ENCODE measurements around the gene ZNF672. TPM values are rescaled to one million over a fixed set of nuclear protein-coding genes. Genes with fewer than 3 reads are reported as not detected.

The ZNF672 gene
- polyA plus RNA-seq, 1 of the 3 experiments (the other 2 are of a cell fraction), result 14.2 TPM

DNA sequence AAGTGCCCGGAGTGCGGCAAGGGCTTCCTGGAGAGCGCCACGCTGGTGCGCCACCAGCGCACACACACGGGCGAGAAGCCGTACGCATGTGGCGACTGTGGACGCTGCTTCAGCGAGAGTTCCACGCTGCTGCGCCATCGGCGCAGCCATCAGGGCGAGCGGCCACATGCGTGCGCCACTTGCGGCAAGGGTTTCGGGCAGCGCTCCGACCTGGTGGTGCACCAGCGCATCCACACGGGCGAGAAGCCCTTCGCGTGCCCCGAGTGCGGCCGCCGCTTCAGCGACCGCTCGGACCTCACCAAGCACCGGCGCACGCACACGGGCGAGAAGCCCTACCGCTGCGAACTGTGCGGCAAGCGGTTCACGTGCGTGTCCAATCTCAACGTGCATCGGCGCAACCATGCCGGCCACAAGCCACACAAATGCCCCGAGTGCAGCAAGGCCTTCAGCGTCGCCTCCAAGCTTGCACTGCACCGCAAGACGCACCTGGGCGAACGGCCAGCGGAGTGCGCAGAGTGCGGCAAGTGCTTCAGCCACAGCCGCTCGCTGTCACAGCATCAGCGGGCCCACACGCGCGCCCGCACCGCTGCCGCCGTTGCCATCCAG is 10.0 kb downstream of the ZNF672 start:
- no peaks in the 10 kb centered on the region for H3K9me3 ChIP-seq
- H3K27ac ChIP-seq (ENCODE audit: low read depth in 2 of 2, low read length in 1 of 2), result no peak overlapping the region
- no peaks in the 10 kb centered on the region for H3K27me3 ChIP-seq (ENCODE audit: insufficient read depth)
- H3K4me1 ChIP-seq (ENCODE audit: control insufficient read depth in 1 of 2, insufficient read depth in 2 of 2, low read depth in 1 of 2, low read length in 1 of 2), result no peaks in the 10 kb centered on the region; a peak in 1 of 4 replicates
- no peak for TF ChIP-seq EZH2phosphoT487 (IDR thresholded peaks at IDR 0.05; ENCODE audit: borderline replicate concordance, low read depth)
- no peak for TF ChIP-seq EP300 (IDR thresholded peaks at IDR 0.05; ENCODE audit: borderline replicate concordance in 1 of 2, low read depth in 1 of 2, low read length in 1 of 2)
- TF ChIP-seq SIN3A (IDR thresholded peaks at IDR 0.05; ENCODE audit: borderline replicate concordance, low read depth, low read length), result no peak
- TF ChIP-seq, protein P1, sequence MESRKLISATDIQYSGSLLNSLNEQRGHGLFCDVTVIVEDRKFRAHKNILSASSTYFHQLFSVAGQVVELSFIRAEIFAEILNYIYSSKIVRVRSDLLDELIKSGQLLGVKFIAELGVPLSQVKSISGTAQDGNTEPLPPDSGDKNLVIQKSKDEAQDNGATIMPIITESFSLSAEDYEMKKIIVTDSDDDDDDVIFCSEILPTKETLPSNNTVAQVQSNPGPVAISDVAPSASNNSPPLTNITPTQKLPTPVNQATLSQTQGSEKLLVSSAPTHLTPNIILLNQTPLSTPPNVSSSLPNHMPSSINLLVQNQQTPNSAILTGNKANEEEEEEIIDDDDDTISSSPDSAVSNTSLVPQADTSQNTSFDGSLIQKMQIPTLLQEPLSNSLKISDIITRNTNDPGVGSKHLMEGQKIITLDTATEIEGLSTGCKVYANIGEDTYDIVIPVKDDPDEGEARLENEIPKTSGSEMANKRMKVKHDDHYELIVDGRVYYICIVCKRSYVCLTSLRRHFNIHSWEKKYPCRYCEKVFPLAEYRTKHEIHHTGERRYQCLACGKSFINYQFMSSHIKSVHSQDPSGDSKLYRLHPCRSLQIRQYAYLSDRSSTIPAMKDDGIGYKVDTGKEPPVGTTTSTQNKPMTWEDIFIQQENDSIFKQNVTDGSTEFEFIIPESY (IDR thresholded peaks at IDR 0.05; ENCODE audit: borderline replicate concordance, low read depth), result no peak
- no peak for TF ChIP-seq ELF1 (IDR thresholded peaks at IDR 0.05)
- TF ChIP-seq, protein P2, sequence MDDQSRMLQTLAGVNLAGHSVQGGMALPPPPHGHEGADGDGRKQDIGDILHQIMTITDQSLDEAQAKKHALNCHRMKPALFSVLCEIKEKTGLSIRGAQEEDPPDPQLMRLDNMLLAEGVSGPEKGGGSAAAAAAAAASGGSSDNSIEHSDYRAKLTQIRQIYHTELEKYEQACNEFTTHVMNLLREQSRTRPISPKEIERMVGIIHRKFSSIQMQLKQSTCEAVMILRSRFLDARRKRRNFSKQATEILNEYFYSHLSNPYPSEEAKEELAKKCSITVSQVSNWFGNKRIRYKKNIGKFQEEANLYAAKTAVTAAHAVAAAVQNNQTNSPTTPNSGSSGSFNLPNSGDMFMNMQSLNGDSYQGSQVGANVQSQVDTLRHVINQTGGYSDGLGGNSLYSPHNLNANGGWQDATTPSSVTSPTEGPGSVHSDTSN (IDR thresholded peaks at IDR 0.05), result no peak
- TF ChIP-seq MEF2A (IDR thresholded peaks at IDR 0.05; ENCODE audit: borderline replicate concordance, low read depth), result no peak
- no peak for TF ChIP-seq RFX5 (IDR thresholded peaks at IDR 0.05; ENCODE audit: low read length)
- no peak for TF ChIP-seq SMC3 (IDR thresholded peaks at IDR 0.05; ENCODE audit: low read depth, low read length)
- 96% methylated on average over 48 of the region's 72 CpGs for WGBS (ENCODE audit: low lambda C conversion rate)
- DNase-seq, result no peak
- H3K9me2 ChIP-seq, result no peaks in the 10 kb centered on the region
- no peak overlapping the region for H3K9ac ChIP-seq
- no peak overlapping the region for H2AFZ ChIP-seq (ENCODE audit: low read depth)
- H4K20me1 ChIP-seq (ENCODE audit: insufficient read depth), result no peaks in the 10 kb centered on the region
- H3K4me2 ChIP-seq, result no peak overlapping the region
- H3K4me3 ChIP-seq (ENCODE audit: low read depth in 2 of 2, low read length in 1 of 2), result no peak overlapping the region
- POLR2A ChIA-PET, result interaction anchor here (1.0 kb wide), 1 partner anchor 16 kb away, joined by 3 read pairs; no protein-coding TSS in a partner anchor
- no peaks in the 10 kb centered on the region for H3F3A ChIP-seq (replicated peaks; ENCODE audit: insufficient read depth)
- CTCF ChIA-PET, result no interaction called here
- H3K36me3 ChIP-seq (replicated peaks in 1 of 2; ENCODE audit: control insufficient read depth in 1 of 2, insufficient read depth in 2 of 2, low read length in 1 of 2), result peaks cover 14 to 60% of the 10 kb centered on the region in 2 experiments
- H3K79me2 ChIP-seq (ENCODE audit: insufficient read depth), result peaks cover 17% of the 10 kb centered on the region

DNA sequence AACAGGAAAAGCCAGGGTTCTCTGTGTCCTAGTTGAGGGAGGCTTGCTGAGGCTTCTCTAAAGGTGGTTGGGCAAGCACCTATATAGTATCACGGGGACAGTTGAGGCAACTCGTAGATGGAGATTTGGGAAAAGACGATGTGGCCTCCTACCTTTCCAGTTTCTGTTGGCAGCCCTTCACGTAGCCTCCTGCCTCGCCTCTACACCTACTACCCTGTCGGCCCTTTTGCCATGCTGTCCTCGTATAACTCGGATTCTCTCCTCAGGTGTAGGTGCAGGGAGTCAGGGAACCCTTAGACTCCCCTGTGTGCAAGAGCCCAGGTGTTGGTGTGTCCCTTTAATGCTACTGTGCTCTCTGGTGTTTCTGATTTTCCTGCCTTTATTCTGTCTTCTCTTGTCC is 10.6 kb downstream of the ZNF672 start:
- 88% methylated on average over 8 of the region's 8 CpGs for WGBS (ENCODE audit: low lambda C conversion rate)
- no peak for DNase-seq
- Histone ChIP-seq H3K27me3 (ENCODE audit: insufficient read depth) (no peaks in the 10 kb centered on the region), H3K9me2 (no peaks in the 10 kb centered on the region), H3F3A (replicated peaks; ENCODE audit: insufficient read depth) (no peaks in the 10 kb centered on the region), H2AFZ (ENCODE audit: low read depth) (no peak overlapping the region), H3K9ac (no peak overlapping the region), H3K9me3 (no peaks in the 10 kb centered on the region), H3K4me2 (no peak overlapping the region), H3K4me1 (ENCODE audit: control insufficient read depth in 1 of 2, insufficient read depth in 2 of 2, low read depth in 1 of 2, low read length in 1 of 2) (no peaks in the 10 kb centered on the region; a peak in 1 of 4 replicates), H3K4me3 (ENCODE audit: low read depth in 2 of 2, low read length in 1 of 2) (no peak overlapping the region), H3K27ac (ENCODE audit: low read depth in 2 of 2, low read length in 1 of 2) (no peak overlapping the region), H3K79me2 (ENCODE audit: insufficient read depth) (peaks cover 12% of the 10 kb centered on the region), H3K36me3 (replicated peaks in 1 of 2; ENCODE audit: control insufficient read depth in 1 of 2, insufficient read depth in 2 of 2, low read length in 1 of 2) (peaks cover 13 to 64% of the 10 kb centered on the region in 2 experiments), H4K20me1 (ENCODE audit: insufficient read depth) (no peaks in the 10 kb centered on the region)
- CTCF ChIA-PET, result no interaction called here
- no peak for TF ChIP-seq CHD2 (IDR thresholded peaks at IDR 0.05; ENCODE audit: low read length, partially characterized antibody)
- POLR2A ChIA-PET, result no interaction called here

Data from SK-N-SH (cell line).